ENCODE results near the gene CFAP300. TPM values are rescaled to one million over a fixed set of nuclear protein-coding genes. Genes with fewer than 3 reads are reported as not detected.

The CFAP300 gene
- total RNA-seq, 4 donors from 2014 or later, result 0.31 to 2.9 (median 1.6) TPM

GRCh38 chr11:102110761-102111010 lies 63.4 kb downstream of the CFAP300 start:
- H3K36me3 ChIP-seq, result peaks cover 0 to 5% (median 0%) of the 10 kb centered on the region in 3 donors
- H3K27me3 ChIP-seq, result peaks cover 0 to 12% (median 0%) of the 10 kb centered on the region in 4 donors
- WGBS, 2 donors, result 0% methylated on average over 1 of the region's 31 CpGs; no CpG with 5 or more reads in 1 of the 2 donors
- H3K4me3 ChIP-seq, result peak overlapping the region; percentile 86 to 95 (median 95)
- peak overlapping the region; percentile 96 to 99 (median 98) for H3K27ac ChIP-seq
- H3K9me3 ChIP-seq, result no peaks in the 10 kb centered on the region
- no peak for DNase-seq
- peaks cover 3 to 43% (median 21%) of the 10 kb centered on the region in 3 donors for H3K4me1 ChIP-seq
- no peak for TF ChIP-seq CTCF (IDR thresholded peaks at IDR 0.05)
- TF ChIP-seq POLR2A (IDR thresholded peaks at IDR 0.05), result no peak
- intact Hi-C loops (cut with DNase I), result loop anchor here (10.0 kb wide), 1 partner anchor 154 kb away; no protein-coding TSS in a partner anchor

- Histone ChIP-seq H3K9me3 (no peaks in the 10 kb centered on the region), H3K27ac (peak overlapping the region; percentile 96 to 99 (median 98)), H3K4me1 (peaks cover 3 to 48% (median 26%) of the 10 kb centered on the region in 3 donors), H3K27me3 (peaks cover 0 to 12% (median 0%) of the 10 kb centered on the region in 4 donors), H3K36me3 (peaks cover 0 to 10% (median 0%) of the 10 kb centered on the region in 3 donors), H3K4me3 (peak overlapping the region; percentile 86 to 95 (median 95))
- no peak for DNase-seq
- peak in 1 of 6 experiments; percentile 7 for TF ChIP-seq CTCF (IDR thresholded peaks at IDR 0.05)
- no peak for TF ChIP-seq POLR2A (IDR thresholded peaks at IDR 0.05)
- intact Hi-C loops (cut with DNase I), result loop anchor here (10.0 kb wide), 1 partner anchor 154 kb away; no protein-coding TSS in a partner anchor
- WGBS, 2 donors, result 0 to 10% methylated on average over 10 to 12 of the region's 61 CpGs
Observed at GRCh38 chr11:102111011-102111786, 64.0 kb downstream of the CFAP300 start.

DNA sequence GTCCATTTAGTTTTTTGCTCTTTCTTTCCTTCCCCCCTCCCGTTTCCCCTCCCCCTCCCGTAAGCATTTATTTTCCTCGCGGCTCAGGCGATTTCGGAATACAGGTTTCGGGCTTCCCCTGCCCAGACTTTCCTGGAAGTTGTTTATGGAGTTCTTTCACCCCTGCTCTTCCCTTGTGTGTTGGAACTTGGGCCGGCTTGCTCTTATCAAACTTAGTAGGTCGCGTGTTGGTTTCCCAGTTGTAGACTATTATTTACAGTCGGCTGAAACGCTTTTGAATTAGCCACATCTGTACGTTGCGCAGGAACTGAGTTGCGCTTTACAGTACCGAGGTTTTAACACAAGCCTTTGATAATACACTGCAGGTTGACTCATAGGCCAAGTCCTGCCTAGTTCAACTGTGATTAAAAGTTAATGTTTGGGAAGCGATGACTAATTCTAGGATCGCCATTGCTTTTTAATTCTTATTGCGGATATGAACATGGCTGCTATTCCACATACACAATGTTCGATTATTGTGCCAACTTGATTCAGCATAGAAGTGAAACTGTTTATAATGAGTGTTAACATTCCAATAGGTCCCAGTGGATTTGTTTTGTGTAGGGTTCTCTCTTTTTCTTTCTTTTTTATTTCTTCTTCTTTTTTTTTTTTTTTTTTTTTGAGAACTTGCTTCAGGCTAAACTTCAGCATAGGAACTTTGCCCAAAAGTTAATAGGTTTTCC lies 64.7 kb downstream of the CFAP300 start:
- DNase-seq, result no peak
- WGBS, 2 donors, result 0 to 2% methylated on average over 14 to 20 of the region's 20 CpGs
- peak overlapping the region; percentile 96 to 99 (median 98) for H3K27ac ChIP-seq
- H3K27me3 ChIP-seq, result peaks cover 0 to 12% (median 0%) of the 10 kb centered on the region in 4 donors
- peaks cover 0 to 15% (median 0%) of the 10 kb centered on the region in 3 donors for H3K36me3 ChIP-seq
- peak overlapping the region; percentile 86 to 95 (median 95) for H3K4me3 ChIP-seq
- peaks cover 3 to 55% (median 33%) of the 10 kb centered on the region in 3 donors for H3K4me1 ChIP-seq
- TF ChIP-seq CTCF (IDR thresholded peaks at IDR 0.05), result no peak
- peak in 2 of 4 donors; percentile 44 to 47 for TF ChIP-seq POLR2A (IDR thresholded peaks at IDR 0.05)
- H3K9me3 ChIP-seq, result no peaks in the 10 kb centered on the region
- intact Hi-C loops (cut with DNase I), result loop anchor here (10.0 kb wide), 1 partner anchor 153 kb away; no protein-coding TSS in a partner anchor

- peak overlapping the region; percentile 86 to 95 (median 95) for H3K4me3 ChIP-seq
- no peak for DNase-seq
- peaks cover 3 to 57% (median 35%) of the 10 kb centered on the region in 3 donors for H3K4me1 ChIP-seq
- peaks cover 0 to 12% (median 0%) of the 10 kb centered on the region in 4 donors for H3K27me3 ChIP-seq
- no peak for TF ChIP-seq CTCF (IDR thresholded peaks at IDR 0.05)
- no peak for TF ChIP-seq POLR2A (IDR thresholded peaks at IDR 0.05)
- peak overlapping the region; percentile 96 to 99 (median 98) for H3K27ac ChIP-seq
- intact Hi-C loops (cut with DNase I), result loop anchor here (10.0 kb wide), 1 partner anchor 152 kb away; no protein-coding TSS in a partner anchor
- no peaks in the 10 kb centered on the region for H3K9me3 ChIP-seq
- WGBS, 2 donors, result 1 to 14% methylated on average over 5 of the region's 5 CpGs
- peaks cover 0 to 15% (median 0%) of the 10 kb centered on the region in 3 donors for H3K36me3 ChIP-seq
Observed at GRCh38 chr11:102112509-102112821, 65.2 kb downstream of the CFAP300 start.

Measured in esophagus squamous epithelium (tissue), 5 donors.